SH-SY5Y (cell line): ENCODE results near the gene TSC2.
"Not testable (repeated sequence)": the region's sequence is repeated elsewhere in the genome, so short reads cannot be mapped to it uniquely, and the experiment has no call there.

Experiments
- GATA2 ChIP-seq: IDR thresholded peaks from 2 replicates; pipeline ENCODE4 v1.6.1; 2011; ENCODE audit warnings: mild to moderate bottlenecking, low read depth, low read length
- GATA3 ChIP-seq: IDR thresholded peaks from 2 replicates; pipeline ENCODE4 v1.6.1; 2011; ENCODE audit warnings: low read depth, mild to moderate bottlenecking, low read length, moderate library complexity

TSC2 gene

GRCh38 chr16:2092256-2092620 is 44.5 kb downstream of the TSC2 start:
- TF ChIP-seq GATA3 (no peak), GATA2 (no peak)

GRCh38 chr16:2092866-2093265 is 45.1 kb downstream of the TSC2 start:
- no peak for TF ChIP-seq GATA3
- TF ChIP-seq GATA2, result no peak

- no peak for TF ChIP-seq GATA3
- TF ChIP-seq GATA2, result no peak
These were observed 46.0 kb downstream of the TSC2 start for GRCh38 chr16:2093793-2094192.

- TF ChIP-seq GATA2 (no peak), GATA3 (no peak)
These were observed 47.6 kb downstream of the TSC2 start for GRCh38 chr16:2095315-2095853.

GRCh38 chr16:2095918-2096582 is 48.3 kb downstream of the TSC2 start:
- no peak for TF ChIP-seq GATA3
- no peak for TF ChIP-seq GATA2

- no peak for TF ChIP-seq GATA2
- TF ChIP-seq GATA3, result no peak
These were observed 49.2 kb downstream of the TSC2 start for GRCh38 chr16:2096853-2097595.

GRCh38 chr16:2102471-2102870 is 54.7 kb downstream of the TSC2 start:
- no peak for TF ChIP-seq GATA2

- TF ChIP-seq GATA3 (no peak), GATA2 (no peak)
These were observed 67.8 kb downstream of the TSC2 start for GRCh38 chr16:2115591-2115973.

GRCh38 chr16:2121853-2122252 is 74.1 kb downstream of the TSC2 start:
- TF ChIP-seq GATA3, result no peak
- TF ChIP-seq GATA2, result no peak

- TF ChIP-seq GATA3 (no peak), GATA2 (no peak)
These were observed 74.6 kb downstream of the TSC2 start for GRCh38 chr16:2122429-2122828.

- not testable (repeated sequence) for TF ChIP-seq GATA3, GATA2
These were observed 88.1 kb downstream of the TSC2 start, which contains the start of gene PKD1 for GRCh38 chr16:2135770-2136490. Gene PKD1, minus strand, starts transcription at chr16:2135898. Its CDS starts 209 bp downstream, at chr16:2135689.
